Activated T-cell treated with anti-CD3 and anti-CD28 coated beads for 48 hours (primary cell): ENCODE data around the gene CASP5.

ENCODE experiments used
- DNase-seq: peaks from one replicate; pipeline ENCODE4 v3.0.0-alpha.2; 2020; ENCODE audit warnings: low read depth

The CASP5 gene

DNA sequence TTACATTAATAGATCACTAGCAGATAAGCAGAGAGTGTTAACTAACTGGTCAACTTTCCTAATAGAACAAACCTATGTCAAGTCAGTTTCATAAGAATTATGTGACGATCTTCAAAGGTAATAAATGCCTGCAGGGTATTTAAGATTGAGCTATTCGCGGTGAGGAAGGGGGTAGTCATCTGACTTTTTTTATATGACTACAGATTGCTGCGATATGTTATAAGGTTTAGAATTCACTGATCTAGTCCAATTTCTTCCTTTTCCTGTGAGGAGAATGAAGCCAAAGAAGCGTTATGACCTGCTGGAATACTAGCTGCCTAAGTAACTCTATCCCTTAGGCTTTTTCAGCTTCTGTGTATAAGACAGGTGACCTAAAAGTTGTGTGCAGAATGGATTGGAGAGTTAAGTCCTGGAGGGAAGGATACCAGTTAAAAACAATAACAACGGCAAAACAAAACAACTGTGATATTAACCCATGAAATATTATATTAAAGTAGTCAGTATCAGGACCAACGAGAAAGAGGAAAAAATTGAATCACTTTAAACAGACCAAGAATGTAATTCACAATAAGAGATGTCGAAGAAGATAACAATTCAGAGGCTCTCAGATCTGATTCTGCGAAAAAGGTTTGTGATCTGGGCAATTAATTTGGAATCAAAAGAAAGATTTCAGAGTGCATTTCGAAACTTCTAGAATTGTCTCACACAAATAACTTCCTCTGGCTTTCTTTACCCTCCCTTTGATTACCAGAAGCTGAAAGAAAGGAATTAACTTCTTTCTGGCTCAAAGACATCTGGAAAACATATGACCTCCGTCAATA lies 55.2 kb downstream of the CASP5 start:
- no peak for DNase-seq

GRCh38 chr11:104965735-104966134 lies 57.2 kb downstream of the CASP5 start:
- no peak for DNase-seq

DNA sequence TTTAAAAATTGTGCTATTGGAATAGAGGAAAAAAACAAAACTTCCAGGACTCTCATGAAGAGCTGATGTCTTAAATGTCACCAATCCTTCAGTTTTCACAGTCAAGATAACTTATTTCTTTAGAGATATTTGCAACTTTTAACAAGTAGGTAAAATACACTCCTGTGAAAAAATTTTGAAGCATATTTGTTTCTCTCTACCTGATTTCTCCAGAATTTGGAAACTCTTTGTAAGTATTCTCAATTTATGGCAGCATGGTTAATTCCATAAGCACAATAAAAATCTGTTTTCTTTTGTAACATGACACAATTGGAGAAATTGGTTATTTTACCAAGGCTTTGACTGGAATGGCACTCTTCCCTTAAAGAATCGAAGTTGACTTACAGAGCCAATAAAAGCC lies 58.7 kb downstream of the CASP5 start:
- DNase-seq = no peak

DNA sequence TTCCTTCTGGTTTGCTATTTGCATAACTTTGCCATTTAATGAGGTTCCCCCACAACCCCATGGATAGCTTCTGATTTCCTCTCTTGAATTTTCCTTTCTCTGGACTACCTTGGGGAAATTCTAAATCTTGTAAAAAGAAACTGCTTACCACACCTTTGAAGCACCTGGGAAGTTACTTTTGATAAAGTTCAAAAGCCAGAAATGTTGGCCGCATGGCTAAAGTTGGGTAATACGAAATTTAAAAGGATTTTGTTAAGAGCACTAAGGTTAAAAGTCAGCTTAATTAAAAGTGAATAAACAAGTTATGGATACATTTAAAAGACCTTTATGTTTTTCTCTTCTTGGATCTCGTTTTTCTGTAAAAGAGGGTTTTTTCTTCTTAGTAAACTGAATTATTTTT lies 60.1 kb downstream of the CASP5 start:
- DNase-seq = no peak

DNA sequence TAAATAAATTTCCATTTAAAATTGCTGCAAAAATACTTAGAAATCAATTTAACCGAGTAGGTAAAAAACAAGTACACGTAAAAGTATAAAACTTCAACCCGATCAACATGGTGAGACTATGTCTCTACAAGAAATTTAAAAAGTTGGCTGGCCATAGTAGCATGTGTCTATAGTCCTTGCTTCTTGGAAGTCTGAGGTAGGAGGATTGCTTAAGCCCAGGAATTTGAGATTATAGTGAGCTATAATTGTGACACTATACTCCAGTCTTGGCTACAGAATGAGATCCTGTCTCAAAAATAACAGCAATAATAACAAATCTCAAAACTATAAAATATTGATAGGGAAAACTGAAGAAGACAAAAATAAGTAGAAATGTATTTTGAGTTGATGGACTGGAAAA lies 65.7 kb downstream of the CASP5 start:
- no peak for DNase-seq

GRCh38 chr11:104956528-104956927 lies 66.4 kb downstream of the CASP5 start:
- no peak for DNase-seq

- DNase-seq = no peak
Observed at GRCh38 chr11:104946907-104947306, 76.1 kb downstream of the CASP5 start.
